Activated T-cell treated with anti-CD3 and anti-CD28 coated beads for 24 hours (primary cell): Measurements from ENCODE around the gene PELI2.
A peak's percentile ranks its signal among the peaks of the same experiment; 100 is the strongest.

ENCODE experiments used
- DNase-seq: peaks from one replicate; pipeline ENCODE4 v3.0.0-alpha.2; 2020; ENCODE audit warnings: low read depth

PELI2 gene

GRCh38 chr14:56117765-56118610, at the start of gene PELI2:
PELI2 (plus strand) TSS chr14:56118411; CDS start chr14:56118661, 250 bp downstream.
- peak; percentile 57 for DNase-seq

GRCh38 chr14:56073799-56074198, 44.4 kb upstream of the PELI2 start:
- no peak for DNase-seq

- no peak for DNase-seq
Measured at GRCh38 chr14:56075301-56075700, 42.9 kb upstream of the PELI2 start.

- no peak for DNase-seq
Measured at GRCh38 chr14:56081139-56081538, 37.1 kb upstream of the PELI2 start.

- no peak for DNase-seq
Measured at GRCh38 chr14:56082880-56083279, 35.3 kb upstream of the PELI2 start.

- DNase-seq = no peak
Measured at GRCh38 chr14:56085471-56085870, 32.7 kb upstream of the PELI2 start.

- no peak for DNase-seq
Measured at GRCh38 chr14:56087671-56088471, 30.3 kb upstream of the PELI2 start.

- no peak for DNase-seq
Measured at GRCh38 chr14:56088941-56089340, 29.3 kb upstream of the PELI2 start.

GRCh38 chr14:56092763-56093162, 25.4 kb upstream of the PELI2 start:
- DNase-seq = no peak

- DNase-seq = no peak
Measured at GRCh38 chr14:56094076-56094475, 24.1 kb upstream of the PELI2 start.

- DNase-seq = no peak
Measured at GRCh38 chr14:56098021-56098420, 20.2 kb upstream of the PELI2 start.

- no peak for DNase-seq
Measured at GRCh38 chr14:56099081-56099797, 19.0 kb upstream of the PELI2 start.

- DNase-seq = no peak
Measured at GRCh38 chr14:56100556-56100955, 17.7 kb upstream of the PELI2 start.

- no peak for DNase-seq
Measured at GRCh38 chr14:56102941-56103340, 15.3 kb upstream of the PELI2 start.

GRCh38 chr14:56107615-56108014, 10.6 kb upstream of the PELI2 start:
- DNase-seq = no peak

- DNase-seq = no peak
Measured at GRCh38 chr14:56108057-56108456, 10.2 kb upstream of the PELI2 start.

- DNase-seq = no peak
Measured at GRCh38 chr14:56112781-56113180, 5.4 kb upstream of the PELI2 start.

GRCh38 chr14:56115334-56115870, 2.8 kb upstream of the PELI2 start:
- DNase-seq = no peak

- no peak for DNase-seq
Measured at GRCh38 chr14:56115976-56116893, 2.0 kb upstream of the PELI2 start.

- no peak for DNase-seq
Measured at GRCh38 chr14:56118611-56119181, 485 bp downstream of the PELI2 start.
